SK-N-DZ (cell line): ENCODE measurements around the gene MAPK9. TPM values are rescaled to one million over a fixed set of nuclear protein-coding genes. Genes with fewer than 3 reads are reported as not detected.

Experiments
- DNase-seq: peaks from one replicate; pipeline ENCODE4 v3.0.0-alpha.2; 2015; ENCODE audit warnings: low spot score
- polyA plus RNA-seq, 2 experiments: library from polyadenylated mRNA; depleted of rRNA; stranded (reverse); fragments of >200 nt; gene quantifications; 2 replicates each; pipeline ENCODE4 v1.2.3, GENCODE V29; 2014

MAPK9 gene
- 23.9 and 27.6 TPM in 2 replicates for polyA plus RNA-seq (2014; cell fraction: cytosol; rRNA removed)
- 28.9 and 45.1 TPM in 2 replicates for polyA plus RNA-seq (2014; cell fraction: nucleus; rRNA removed)

- DNase-seq: peak; percentile 76
These were observed at the start of gene MAPK9 for GRCh38 chr5:180291943-180292831. Gene MAPK9 (minus strand): TSS chr5:180292083. CDS start chr5:180280561, 11,522 bp downstream.

GRCh38 chr5:180341595-180341994, 49.7 kb upstream of the MAPK9 start:
- no peak for DNase-seq

GRCh38 chr5:180340856-180341255, 49.0 kb upstream of the MAPK9 start:
- DNase-seq: no peak

GRCh38 chr5:180339583-180340183, 47.8 kb upstream of the MAPK9 start:
- DNase-seq: no peak

- DNase-seq: no peak
These were observed 46.3 kb upstream of the MAPK9 start for GRCh38 chr5:180338001-180338707.

- DNase-seq: no peak
These were observed 44.5 kb upstream of the MAPK9 start for GRCh38 chr5:180336234-180337020.

GRCh38 chr5:180335614-180336233, 43.8 kb upstream of the MAPK9 start:
- no peak for DNase-seq

GRCh38 chr5:180334751-180335613, 43.1 kb upstream of the MAPK9 start:
- no peak for DNase-seq

GRCh38 chr5:180334176-180334575, 42.3 kb upstream of the MAPK9 start:
- no peak for DNase-seq

GRCh38 chr5:180333661-180334060, 41.8 kb upstream of the MAPK9 start:
- DNase-seq: no peak

- no peak for DNase-seq
These were observed 41.0 kb upstream of the MAPK9 start for GRCh38 chr5:180332861-180333260.

- DNase-seq: no peak
These were observed 40.2 kb upstream of the MAPK9 start for GRCh38 chr5:180332051-180332517.

- DNase-seq: no peak
These were observed 39.7 kb upstream of the MAPK9 start for GRCh38 chr5:180331647-180331950.

GRCh38 chr5:180330810-180331646, 39.1 kb upstream of the MAPK9 start:
- no peak for DNase-seq

- DNase-seq: no peak
These were observed 38.4 kb upstream of the MAPK9 start for GRCh38 chr5:180330270-180330648.

- no peak for DNase-seq
These were observed 37.9 kb upstream of the MAPK9 start for GRCh38 chr5:180329606-180330269.

GRCh38 chr5:180329138-180329435, 37.2 kb upstream of the MAPK9 start:
- no peak for DNase-seq

- peak; percentile 84 for DNase-seq
These were observed 36.6 kb upstream of the MAPK9 start for GRCh38 chr5:180328296-180329137.
